Effector CD4-positive, alpha-beta T cell (primary cell): ENCODE measurements around the gene CDC73.
"Not testable (repeated sequence)": the region's sequence is repeated elsewhere in the genome, so short reads cannot be mapped to it uniquely, and the experiment has no call there.

Experiments used
- DNase-seq: peaks from one replicate; pipeline ENCODE4 v3.0.0-alpha.2; 2020

The CDC73 gene

DNA sequence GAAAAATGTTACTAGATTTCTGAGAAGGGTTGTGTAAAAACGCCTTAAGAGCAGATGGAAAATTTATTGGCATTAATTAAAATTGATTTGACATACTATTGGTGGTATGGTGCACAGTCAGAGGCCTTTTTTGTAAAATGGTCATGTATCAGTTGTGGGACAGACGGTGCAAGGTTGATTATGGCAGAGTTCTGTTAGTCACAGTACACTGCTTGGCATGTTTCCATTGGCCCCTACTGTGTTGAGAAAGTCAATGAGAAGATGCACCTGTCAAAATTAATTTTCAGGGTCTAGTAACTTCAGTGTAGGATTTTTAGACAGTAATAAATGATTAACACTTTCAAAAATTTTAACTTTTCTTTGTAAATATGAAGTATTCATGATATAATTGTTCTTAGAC lies 60.2 kb downstream of the CDC73 start:
- no peak for DNase-seq

DNA sequence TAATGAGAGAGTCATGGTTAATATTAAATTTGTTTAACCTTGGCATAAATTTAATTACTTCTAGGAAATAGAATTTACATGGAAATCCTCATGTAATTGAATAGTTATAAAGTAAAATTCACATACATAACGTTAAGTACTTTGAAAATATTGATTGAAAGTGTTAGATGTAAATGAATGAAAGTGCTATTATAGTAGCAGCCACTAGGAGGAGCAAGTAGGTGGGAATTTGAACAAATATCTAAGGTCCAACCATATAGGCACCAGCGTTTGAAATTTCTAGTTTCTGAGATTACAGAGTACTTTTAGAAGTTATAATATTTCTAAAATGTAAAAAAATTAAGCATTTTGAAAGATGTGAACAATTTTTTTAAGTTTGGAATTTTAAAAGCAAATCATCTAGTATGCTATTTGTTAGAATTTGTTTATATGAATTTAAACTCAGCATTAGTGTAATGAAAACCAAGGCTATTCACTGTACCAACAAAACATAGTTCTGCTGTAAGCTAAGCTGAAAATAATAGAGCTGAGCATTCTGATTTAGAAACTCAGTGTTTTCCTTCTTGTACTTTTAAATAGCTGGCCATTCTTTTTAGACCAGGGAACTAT lies 61.3 kb downstream of the CDC73 start:
- peak; percentile 4 for DNase-seq

DNA sequence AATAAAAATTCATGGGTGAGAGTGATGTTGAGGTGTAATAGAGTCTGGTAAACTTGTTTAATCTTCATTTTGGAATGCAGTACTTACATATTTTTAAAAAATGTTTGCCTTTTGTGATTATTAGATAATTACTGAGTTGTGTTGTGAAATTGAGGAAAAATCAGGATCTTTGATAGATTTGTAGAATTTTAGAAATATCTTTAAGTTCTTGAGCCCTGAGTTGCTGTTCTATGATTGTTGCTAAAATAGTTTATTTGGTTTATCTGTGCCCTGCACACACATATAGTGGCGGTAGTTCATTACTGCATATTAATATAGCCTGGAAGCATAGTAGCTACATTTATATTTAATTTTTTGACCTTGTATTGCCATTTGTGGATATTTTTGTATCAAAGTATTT lies 62.9 kb downstream of the CDC73 start:
- no peak for DNase-seq

DNA sequence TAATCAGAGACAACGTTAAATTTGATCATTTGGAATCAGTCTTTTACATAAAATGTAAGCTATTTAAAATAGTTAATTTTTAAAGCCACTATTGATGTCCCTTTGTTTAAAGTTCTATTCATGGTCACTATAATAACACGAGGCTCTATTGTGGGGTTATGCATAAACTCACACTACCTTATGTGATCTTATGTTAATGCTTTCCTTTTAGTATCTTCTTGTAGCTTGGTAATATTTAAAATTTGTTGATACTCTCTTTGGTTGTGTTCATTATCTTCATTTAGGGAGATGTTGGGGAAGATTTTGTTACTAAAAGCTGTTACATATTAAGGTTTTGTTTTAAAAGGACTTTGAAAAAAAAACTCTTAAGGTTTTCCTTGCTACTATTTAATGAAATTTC lies 63.4 kb downstream of the CDC73 start:
- no peak for DNase-seq

DNA sequence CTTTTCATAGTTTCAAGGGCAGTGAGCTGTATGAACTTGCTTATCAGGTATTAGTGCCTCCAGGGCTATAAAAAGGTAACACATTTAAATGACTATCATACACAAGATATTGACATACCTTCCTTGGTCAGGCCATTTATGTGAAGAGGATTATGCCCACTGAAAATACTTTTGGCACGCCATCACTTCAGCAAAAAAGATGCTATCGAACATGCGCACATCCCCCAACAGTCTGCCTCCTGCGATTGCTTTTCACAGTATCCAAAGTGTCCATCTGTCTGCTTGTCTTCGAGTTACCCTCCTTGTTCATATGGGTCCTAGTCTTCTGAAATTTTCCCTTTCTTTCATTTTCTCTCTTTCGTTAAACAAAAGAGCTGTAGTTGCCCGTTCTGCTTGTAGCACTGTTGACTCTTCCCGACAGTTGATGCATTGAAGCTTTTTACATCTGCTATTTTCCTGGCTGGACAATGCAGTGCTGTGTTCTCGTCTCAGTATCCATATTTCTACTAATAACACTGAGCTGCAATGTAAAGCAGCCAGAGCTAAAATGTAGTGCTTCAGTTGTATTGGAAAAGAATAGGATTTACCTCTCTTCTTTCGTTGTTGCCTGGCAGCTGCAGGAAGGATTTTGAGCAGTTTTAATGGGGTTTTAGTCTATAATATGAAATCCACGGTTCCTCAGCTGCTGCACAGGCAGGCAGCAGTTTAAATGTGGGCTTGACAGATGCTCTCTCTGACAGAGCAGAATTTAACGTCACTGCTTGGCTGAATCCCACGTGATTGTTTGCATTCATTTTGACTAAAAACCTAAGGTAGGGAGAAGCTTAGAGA lies 64.3 kb downstream of the CDC73 start, which contains the start of gene B3GALT2:
TSS of gene B3GALT2 (minus strand) at position 713 of the 831 bp plus-strand sequence. CDS start 5,051 bp downstream, outside the sequence.
- no peak for DNase-seq

DNA sequence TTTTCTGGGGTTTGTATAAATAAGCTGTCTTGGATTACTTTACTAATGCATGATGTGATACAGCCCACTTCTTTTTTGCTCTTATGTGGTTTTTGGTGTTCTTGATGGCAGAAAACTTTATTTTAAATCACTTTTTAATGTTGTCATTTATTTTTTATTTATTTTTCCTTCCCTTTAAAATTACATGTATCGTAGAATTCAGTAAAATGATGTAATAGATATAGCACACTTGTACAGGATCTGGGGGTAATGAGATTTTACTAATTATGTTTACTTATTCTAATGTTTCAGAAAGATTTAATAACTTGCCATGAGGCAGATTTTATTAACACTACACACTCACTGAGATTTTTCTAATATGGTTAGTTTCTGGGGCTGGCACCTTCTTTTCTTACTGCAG lies 65.3 kb downstream of the CDC73 start:
- no peak for DNase-seq

DNA sequence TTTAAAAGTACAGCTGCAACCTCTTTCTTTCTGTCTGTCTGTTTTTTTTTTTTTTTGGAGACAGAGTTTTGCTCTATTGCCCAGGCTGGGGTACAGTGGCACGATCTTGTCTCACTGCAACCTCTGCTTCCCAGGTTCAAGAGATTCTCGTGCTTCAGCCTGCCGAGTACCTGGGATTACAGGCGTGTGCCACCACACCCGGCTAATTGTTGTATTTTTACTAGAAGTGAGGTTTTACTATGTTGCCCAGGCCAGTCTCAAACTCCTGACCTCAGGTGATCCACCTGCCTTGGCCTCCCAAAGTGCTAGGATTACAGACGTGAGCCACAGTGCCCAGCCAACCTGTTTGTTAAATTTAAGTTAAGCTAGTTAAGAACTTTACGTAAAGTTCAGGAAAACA lies 67.1 kb downstream of the CDC73 start:
- DNase-seq = not testable (repeated sequence)

DNA sequence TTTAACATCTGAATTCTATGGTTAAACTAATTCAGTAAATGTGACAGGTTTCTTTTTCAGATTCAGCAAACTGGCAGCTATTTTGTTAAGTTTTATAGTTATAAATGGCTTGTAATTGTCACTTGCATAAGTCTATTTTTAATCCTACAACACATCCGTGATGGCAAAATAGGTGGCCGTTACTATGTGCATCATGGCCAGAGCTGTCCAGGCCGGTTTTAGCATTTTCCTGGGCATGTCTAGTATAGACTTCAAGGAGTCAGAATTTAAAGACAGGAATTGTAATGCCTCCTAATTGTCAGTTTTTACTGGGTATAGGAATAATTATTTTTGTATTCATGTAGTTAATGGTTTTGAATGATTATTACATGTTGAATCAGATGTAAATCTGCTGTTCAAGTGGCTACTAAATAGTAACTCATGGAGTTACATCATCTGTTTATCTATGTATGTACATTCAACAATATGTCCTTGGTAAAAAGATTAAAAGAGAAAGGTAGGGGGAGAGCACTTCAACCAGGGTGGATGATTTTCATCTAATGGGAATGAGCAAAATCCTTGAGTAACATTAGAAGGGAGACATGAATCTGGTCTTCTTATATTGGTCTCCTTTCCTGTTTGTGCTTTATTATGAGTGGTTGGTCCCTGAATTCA lies 67.7 kb downstream of the CDC73 start:
- no peak for DNase-seq

DNA sequence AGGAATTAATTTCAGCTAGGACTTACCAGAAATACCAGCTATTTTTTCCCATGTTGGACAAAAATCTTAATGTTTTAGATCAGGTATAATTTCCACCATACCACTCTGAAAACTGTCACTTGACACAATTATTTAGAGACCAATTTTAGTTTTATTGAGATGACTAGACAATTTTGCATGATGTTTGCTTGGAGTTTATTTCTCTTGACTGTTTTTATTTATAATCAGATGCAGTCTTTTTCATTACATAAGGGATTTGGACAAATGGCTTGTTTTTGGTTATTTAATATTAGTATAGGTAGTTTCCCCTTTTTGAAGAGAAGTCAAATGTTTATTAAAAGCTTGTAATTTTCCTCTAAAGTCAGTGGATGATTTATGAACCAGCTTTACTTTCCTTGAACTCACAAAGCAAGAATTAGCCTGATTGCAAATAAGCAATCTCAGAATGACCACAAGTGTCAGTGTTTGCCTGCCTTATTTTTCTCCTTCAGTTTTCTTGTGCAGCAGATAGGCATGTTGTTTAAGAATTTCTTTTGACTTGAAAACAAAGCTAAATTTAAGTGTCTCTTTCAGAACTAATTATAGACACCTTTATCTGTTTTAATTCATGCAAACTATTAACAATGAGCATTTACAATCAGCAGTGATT lies 68.4 kb downstream of the CDC73 start:
- DNase-seq = no peak

DNA sequence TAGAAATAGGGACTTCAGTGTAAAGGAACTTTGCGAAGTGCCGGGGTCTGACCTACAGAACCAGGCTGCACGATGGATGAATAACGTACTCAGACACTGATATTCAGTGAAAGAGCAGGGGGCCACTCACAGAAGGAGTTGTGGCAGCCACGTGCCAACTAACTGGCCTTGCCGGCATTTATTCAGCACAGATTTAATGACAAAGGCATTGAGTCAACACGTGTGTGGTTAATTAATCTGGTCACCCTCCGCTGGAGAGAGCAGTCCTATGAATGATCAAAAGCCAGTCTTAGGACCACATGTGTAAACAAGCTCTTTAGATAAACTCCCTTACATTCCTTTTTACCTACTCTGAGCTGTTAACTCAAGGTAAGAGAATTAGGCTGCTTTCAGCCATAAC lies 70.8 kb downstream of the CDC73 start:
- no peak for DNase-seq

DNA sequence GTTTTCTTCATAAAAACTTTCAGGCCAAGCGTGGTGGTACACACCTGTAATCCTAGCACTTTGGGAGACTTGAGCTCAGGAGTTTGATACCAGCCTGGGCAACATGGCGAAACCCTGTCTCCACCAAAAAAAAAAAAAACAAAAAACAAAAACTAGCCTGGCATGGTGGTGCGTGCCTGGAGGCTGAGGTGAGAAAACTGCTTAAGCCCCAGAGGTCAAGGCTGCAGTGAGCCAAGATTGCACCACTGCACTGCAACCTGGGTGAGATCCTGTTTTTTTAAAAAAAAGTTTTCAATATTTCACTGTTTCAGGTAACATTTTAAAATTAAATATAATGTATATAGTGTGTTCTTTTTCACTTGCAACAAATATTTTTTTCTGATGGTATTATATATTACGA lies 78.1 kb downstream of the CDC73 start:
- DNase-seq = no peak

DNA sequence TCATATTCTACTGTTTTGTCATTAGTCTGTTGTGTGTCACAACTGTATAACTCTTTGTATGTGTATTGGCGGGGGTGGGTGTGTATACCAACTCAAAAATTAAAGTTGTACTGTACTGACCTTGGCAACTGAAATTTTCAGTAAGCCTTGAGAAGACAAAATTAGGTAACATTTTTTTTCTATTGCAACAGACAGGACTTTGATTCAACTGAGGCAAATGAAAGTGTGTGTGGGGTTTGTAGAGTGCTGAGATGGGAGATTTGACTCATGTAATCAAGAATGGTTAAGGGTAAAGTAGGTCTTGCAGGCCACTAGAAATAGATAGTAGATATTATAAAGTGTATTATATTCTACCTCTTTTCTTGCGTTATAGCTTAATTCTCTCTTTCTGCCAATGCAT lies 79.2 kb downstream of the CDC73 start:
- no peak for DNase-seq

DNA sequence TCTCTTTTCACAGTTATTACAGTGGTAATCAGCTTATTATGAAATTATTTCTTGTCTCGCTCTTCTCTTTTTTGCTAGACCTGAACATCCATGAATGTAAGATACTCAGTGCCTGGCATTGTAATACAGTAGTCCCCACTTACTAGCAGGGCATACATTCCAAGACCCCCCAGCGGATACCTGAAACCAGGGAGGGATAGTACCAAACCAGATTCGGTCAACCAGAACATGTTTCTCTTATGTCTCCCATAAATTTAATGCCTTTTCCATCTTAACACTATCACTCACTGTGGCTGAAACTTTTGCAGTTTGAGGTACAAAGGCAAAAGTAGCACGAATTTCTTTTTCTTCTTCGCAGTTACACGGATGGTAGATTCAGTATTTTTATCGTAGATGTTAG lies 89.2 kb downstream of the CDC73 start:
- no peak for DNase-seq

DNA sequence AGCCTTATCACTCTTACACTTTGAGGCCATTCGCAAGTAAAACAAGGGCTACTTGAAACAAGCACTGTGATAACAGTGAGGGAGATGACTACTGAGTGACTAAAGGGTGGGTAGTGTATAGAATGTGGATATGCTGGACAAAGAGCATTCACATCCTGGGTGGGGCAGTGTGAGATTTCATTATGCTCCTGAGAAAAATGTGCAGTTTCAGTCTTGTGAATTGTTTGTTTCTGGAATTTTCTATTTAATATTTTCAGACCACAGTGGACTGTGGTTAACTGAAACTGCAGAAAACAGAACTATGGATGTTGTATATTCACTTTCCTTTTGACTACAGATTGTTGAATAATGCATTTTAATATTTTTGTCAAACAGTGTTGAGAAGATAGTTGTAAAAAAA lies 89.7 kb downstream of the CDC73 start:
- DNase-seq = no peak

DNA sequence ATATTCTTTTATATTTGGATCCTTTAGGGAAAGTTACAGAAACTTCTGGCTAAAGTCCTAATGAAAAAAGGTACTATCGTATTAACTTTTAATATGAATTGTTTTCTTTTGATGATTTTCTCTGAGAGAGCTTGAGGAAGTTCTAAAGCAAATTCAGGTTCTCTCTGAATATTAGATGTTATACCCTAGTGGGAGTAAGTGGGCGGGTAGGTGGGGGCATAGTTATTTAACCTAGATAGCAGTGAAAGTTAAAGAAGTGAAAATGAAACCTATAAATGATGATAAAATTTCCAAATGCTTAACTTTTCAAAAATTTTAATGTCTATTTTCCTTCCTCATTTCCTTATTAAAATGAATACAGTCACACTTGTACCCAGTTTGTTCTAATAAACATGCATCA lies 90.8 kb downstream of the CDC73 start:
- no peak for DNase-seq

DNA sequence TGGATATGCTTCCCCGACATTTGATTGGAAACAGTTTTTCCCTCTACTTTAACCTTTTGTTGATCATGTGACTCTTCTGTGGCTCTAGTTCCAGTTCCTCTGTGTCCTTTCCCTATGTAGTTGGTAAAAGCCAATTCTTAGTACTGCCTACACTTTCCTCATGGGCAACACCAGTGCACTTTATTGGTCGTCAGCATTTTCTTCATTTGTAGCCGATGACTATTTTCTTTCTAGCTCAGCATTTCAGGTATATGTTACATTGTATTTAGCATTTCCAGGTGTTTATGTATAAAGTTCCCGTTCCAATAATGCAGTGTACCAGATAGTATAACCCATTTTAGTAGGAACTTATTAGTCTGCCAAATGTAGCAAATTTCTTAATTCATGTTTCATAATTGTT lies 92.2 kb downstream of the CDC73 start:
- DNase-seq = no peak

DNA sequence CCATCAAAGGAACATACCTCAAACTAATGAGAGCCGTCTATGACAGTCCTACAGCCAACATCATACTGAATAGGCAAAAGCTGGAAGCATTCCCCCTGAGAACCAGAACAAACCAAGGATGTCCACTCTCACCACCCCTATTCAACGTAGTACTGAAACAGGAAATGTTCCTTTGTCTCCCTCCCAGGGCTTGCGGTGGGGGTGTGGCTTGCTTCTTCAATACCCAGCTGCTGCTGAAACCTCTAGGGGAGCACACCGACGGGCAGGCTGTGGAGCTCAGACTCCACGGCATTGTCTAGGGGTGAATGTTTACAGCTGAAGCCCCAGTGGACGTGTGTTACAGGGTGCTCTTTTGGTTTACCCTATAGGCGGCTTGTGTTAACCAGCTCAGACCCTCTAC lies 95.1 kb downstream of the CDC73 start:
- no peak for DNase-seq

DNA sequence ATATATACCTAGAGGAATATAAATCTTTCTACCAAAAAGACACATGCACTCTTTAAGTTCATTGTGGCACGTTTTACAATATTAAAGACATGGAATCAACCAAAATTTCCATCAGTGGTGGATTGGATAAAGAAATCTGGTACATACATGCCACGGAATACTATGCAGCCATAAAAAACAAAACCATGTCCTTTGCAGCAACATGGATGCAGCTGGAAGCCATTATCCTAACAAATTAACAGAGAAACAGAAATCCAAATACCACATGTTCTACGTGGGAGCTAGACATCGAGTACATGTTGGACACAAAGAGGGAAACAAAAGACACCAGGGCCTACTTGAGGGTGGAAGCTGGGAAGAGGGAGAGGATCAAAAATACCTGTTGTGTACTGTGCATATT lies 97.6 kb downstream of the CDC73 start:
- no peak for DNase-seq

DNA sequence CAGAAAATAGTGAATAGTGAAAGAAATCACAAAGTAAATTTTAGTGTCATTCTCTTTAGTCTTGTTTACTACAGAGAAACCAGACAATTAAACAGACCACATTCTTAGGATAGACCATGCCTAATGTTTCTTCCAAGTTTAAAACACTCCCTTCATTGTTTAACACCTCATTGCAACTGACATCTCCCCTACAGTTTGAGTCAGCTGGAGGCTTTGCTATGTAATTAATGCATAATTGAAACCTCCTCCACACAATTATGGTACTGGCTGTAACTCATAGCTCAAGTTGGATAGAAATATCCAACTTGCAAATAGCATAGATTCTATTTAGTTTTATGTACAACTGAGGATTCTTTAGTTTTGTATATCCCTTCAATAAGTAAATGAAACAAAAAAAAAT lies 99.8 kb downstream of the CDC73 start:
- no peak for DNase-seq

DNA sequence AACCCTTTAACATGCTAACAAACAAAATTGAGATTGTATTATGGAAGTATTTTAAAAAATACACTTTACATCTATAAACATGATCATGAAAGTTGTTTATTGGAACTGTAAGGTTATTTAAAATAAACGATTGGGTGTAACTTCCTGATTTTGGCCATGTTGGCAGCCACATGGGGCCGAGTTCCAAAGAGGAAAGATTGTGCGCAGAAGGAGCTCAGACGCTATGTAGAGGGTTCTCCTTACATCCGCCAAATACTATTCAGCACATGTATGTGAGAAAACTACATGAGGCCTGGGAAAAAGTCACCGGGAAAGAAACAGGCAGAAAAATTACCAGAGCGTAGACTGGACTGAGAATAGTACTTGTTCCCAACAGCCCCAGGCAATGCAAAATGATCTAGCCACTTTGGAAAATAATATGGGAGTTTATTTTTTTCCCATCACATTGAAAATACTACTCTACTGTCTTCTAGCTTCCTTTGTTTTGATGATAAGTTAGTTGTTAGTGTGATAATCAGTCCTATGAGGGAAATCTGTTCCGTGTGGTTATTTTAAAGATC lies 100.3 kb downstream of the CDC73 start:
- no peak for DNase-seq

DNA sequence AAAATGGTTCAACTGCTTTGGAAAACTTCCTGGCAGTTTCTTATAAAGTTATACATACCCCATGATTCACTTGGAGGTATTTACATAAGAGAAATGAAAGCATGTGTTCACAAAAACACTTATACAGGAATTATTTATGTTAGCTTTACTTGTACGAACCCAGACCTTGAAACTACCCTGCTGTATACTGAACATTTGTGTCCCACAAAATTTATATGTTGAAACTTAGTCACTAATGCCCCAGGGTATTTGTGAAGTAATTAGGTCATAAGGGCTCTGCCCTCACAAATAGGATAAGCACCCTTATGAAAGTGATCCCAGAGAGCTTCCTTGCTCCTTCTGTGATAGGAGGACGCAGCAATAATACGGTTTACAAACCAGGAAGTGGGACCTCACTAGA lies 107.3 kb downstream of the CDC73 start:
- no peak for DNase-seq

DNA sequence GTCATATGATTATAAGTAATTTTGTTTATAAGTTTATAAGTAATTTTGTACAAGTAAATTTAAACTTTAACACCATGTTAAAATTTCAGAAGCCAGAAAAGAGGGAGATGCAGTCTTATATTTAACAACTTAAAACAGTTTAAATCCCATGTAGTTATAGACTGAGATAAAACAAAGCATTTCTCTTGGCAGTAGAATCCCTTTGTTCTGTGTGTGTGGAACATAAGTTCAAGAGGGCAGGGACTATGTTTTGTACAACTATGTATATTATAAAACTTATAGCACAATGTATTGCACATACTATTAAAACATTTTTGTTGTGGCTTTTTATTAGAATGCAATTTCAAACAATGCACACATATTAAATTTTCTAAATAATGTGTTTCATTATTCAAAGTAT lies 109.3 kb downstream of the CDC73 start:
- not testable (repeated sequence) for DNase-seq

DNA sequence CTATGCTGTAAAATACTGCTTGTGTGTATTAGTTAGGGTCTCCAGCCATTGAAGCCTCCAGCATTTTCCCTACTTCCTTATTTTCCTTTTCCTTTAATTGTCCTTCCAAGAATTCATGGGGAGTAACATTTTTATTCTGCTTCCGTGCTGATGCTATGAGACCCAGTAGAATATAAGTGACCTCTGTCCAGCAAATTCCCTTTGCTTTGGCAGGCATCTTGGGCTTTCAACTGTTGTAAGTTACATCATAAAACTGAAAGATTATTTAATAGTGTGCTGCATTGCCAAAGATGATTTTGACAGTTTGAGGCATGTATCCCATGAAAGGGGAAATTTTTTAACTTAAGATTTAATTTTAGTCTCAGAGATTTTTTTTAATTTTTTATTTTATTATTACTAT lies 112.7 kb downstream of the CDC73 start:
- no peak for DNase-seq
